ENCODE measurements around the gene PLCB1.
A peak's percentile ranks its signal among the peaks of the same experiment; 100 is the strongest.

PLCB1 gene

GRCh38 chr20:8148501-8148900, 16.4 kb downstream of the PLCB1 start:
- no peak for TF ChIP-seq CTCF (IDR thresholded peaks at IDR 0.05; ENCODE audit: low read depth, low read length, missing control alignments)
- in situ Hi-C loops (cut with HindIII; ENCODE audit: low sequenced_read_pairs), result no loop called here
- DNase-seq (ENCODE audit: low read depth), result no peak
- H3K4me3 ChIP-seq (ENCODE audit: low read depth, low read length), result no peak overlapping the region

GRCh38 chr20:8150591-8150990, 18.5 kb downstream of the PLCB1 start:
- in situ Hi-C loops (cut with HindIII; ENCODE audit: low sequenced_read_pairs), result no loop called here
- TF ChIP-seq CTCF (IDR thresholded peaks at IDR 0.05; ENCODE audit: low read depth, low read length, missing control alignments), result no peak
- DNase-seq (ENCODE audit: low read depth), result no peak
- no peak overlapping the region for H3K4me3 ChIP-seq (ENCODE audit: low read depth, low read length)

- peak; percentile 53 for DNase-seq (ENCODE audit: low read depth)
- in situ Hi-C loops (cut with HindIII; ENCODE audit: low sequenced_read_pairs), result no loop called here
- no peak for TF ChIP-seq CTCF (IDR thresholded peaks at IDR 0.05; ENCODE audit: low read depth, low read length, missing control alignments)
- no peak overlapping the region for H3K4me3 ChIP-seq (ENCODE audit: low read depth, low read length)
These were observed 19.3 kb downstream of the PLCB1 start for GRCh38 chr20:8151372-8151771.

GRCh38 chr20:8152183-8152582, 20.1 kb downstream of the PLCB1 start:
- in situ Hi-C loops (cut with HindIII; ENCODE audit: low sequenced_read_pairs), result no loop called here
- H3K4me3 ChIP-seq (ENCODE audit: low read depth, low read length), result no peak overlapping the region
- no peak for TF ChIP-seq CTCF (IDR thresholded peaks at IDR 0.05; ENCODE audit: low read depth, low read length, missing control alignments)
- DNase-seq (ENCODE audit: low read depth), result no peak

- H3K4me3 ChIP-seq (ENCODE audit: low read depth, low read length), result no peak overlapping the region
- in situ Hi-C loops (cut with HindIII; ENCODE audit: low sequenced_read_pairs), result no loop called here
- DNase-seq (ENCODE audit: low read depth), result no peak
- TF ChIP-seq CTCF (IDR thresholded peaks at IDR 0.05; ENCODE audit: low read depth, low read length, missing control alignments), result no peak
These were observed 20.8 kb downstream of the PLCB1 start for GRCh38 chr20:8152847-8153246.

GRCh38 chr20:8153281-8153908, 21.3 kb downstream of the PLCB1 start:
- TF ChIP-seq CTCF (IDR thresholded peaks at IDR 0.05; ENCODE audit: low read depth, low read length, missing control alignments), result no peak
- no peak overlapping the region for H3K4me3 ChIP-seq (ENCODE audit: low read depth, low read length)
- in situ Hi-C loops (cut with HindIII; ENCODE audit: low sequenced_read_pairs), result no loop called here
- no peak for DNase-seq (ENCODE audit: low read depth)
